Astrocyte of the cerebellum (primary cell): Measurements from ENCODE around the gene TOP1.
A peak's percentile ranks its signal among the peaks of the same experiment; 100 is the strongest.
"Not testable (repeated sequence)": the region's sequence is repeated elsewhere in the genome, so short reads cannot be mapped to it uniquely, and the experiment has no call there.

Experiments
- DNase-seq: peaks from one replicate; pipeline ENCODE4 v3.0.0-alpha.2; 2011; ENCODE audit warnings: low read depth
- H3K4me3 ChIP-seq: 2 replicates; pipeline ENCODE4 v1.5.1; 2011; ENCODE audit warnings: mild to moderate bottlenecking, low read depth, low read length, moderate library complexity
- CTCF ChIP-seq: IDR thresholded peaks from 2 replicates; pipeline ENCODE4 v1.5.1; 2012; ENCODE audit warnings: low read length, low read depth, moderate library complexity, mild to moderate bottlenecking; ENCODE audit errors: missing control alignments
- in situ Hi-C: cut with HindIII; loops from 2 replicates; pipeline ENCODE4 v1.10.0; 2017; ENCODE audit warnings: low sequenced_read_pairs

TOP1 gene

GRCh38 chr20:40996326-40996725, 32.3 kb upstream of the TOP1 start:
- in situ Hi-C loops = no loop called here
- H3K4me3 ChIP-seq = no peak overlapping the region
- no peak for TF ChIP-seq CTCF
- no peak for DNase-seq

GRCh38 chr20:40997116-40997515, 31.5 kb upstream of the TOP1 start:
- H3K4me3 ChIP-seq = no peak overlapping the region
- TF ChIP-seq CTCF = no peak
- in situ Hi-C loops = no loop called here
- DNase-seq = no peak

GRCh38 chr20:40999841-41000240, 28.8 kb upstream of the TOP1 start:
- no peak overlapping the region for H3K4me3 ChIP-seq
- TF ChIP-seq CTCF = no peak
- in situ Hi-C loops = no loop called here
- no peak for DNase-seq

GRCh38 chr20:41000628-41001027, 28.0 kb upstream of the TOP1 start:
- in situ Hi-C loops = no loop called here
- H3K4me3 ChIP-seq = no peak overlapping the region
- DNase-seq = no peak
- TF ChIP-seq CTCF = no peak

- in situ Hi-C loops = no loop called here
- TF ChIP-seq CTCF = no peak
- no peak overlapping the region for H3K4me3 ChIP-seq
- DNase-seq = no peak
These were observed 27.1 kb upstream of the TOP1 start for GRCh38 chr20:41001497-41001896.

- no peak for DNase-seq
- TF ChIP-seq CTCF = no peak
- peak overlapping the region; percentile 19 for H3K4me3 ChIP-seq
- in situ Hi-C loops = no loop called here
These were observed 25.8 kb upstream of the TOP1 start for GRCh38 chr20:41002842-41003142.

- DNase-seq = peak; percentile 95
- H3K4me3 ChIP-seq = peak overlapping the region; percentile 19
- no peak for TF ChIP-seq CTCF
- in situ Hi-C loops = no loop called here
These were observed 25.3 kb upstream of the TOP1 start for GRCh38 chr20:41003143-41003935.

GRCh38 chr20:41003936-41004294, 24.7 kb upstream of the TOP1 start:
- H3K4me3 ChIP-seq = peak overlapping the region; percentile 19
- in situ Hi-C loops, DNase-seq: not testable (repeated sequence)
